Measurements from ENCODE around the gene HIVEP3.

Gene HIVEP3

DNA sequence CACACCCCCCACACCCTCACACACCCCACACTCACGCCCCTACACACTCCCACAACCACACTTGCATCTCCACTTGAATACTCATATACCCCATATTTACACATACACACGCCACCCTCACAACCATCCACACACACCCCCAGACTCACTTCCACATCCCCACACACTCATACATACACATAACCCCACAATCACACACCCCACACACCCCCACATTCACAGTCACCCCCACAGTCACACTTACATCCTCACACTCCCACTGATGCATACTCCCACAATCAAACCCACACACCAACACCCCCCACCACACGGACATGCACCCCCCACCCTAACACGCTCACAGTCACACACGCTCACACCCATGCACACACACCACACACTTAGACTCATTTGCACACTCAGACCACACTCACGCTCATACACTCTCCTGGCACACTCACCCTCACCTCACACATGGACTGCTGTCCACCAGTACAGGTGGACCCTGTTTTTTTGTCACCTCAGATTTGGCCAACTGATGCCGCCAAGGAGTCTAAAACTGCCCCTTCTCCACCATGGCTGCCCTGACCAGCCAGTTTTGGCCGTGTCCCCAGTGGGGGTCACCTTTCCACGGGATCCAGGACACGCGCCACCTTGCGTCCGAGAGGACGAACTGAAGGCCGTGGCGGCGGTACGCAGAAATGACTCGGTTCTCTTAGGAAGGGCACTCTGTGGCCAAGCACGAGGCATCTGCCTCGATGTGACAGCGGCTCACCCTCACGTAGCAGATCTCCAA lies 388.9 kb downstream of the HIVEP3 start:
- no peaks in the 10 kb centered on the region; the same call in 1 of the 2 replicates for H3K27me3 ChIP-seq (ENCODE audit: insufficient read depth, low read length)
- H3K9ac ChIP-seq (ENCODE audit: low read depth, low read length), result no peak overlapping the region
- H3K4me3 ChIP-seq (ENCODE audit: low read length), result no peak overlapping the region
- no peak overlapping the region for H3K27ac ChIP-seq (ENCODE audit: low read length)
- no peaks in the 10 kb centered on the region for H3K4me1 ChIP-seq (ENCODE audit: insufficient read depth, low read length)
- no peaks in the 10 kb centered on the region for H3K36me3 ChIP-seq (ENCODE audit: insufficient read depth, low read depth, low read length)
- H3K9me3 ChIP-seq (ENCODE audit: insufficient read depth, low read depth, low read length), result peaks cover 7% of the 10 kb centered on the region; the same call in 1 of the 2 replicates

GRCh38 chr1:41528726-41529605 lies 389.8 kb downstream of the HIVEP3 start:
- Histone ChIP-seq H3K27me3 (ENCODE audit: insufficient read depth, low read length) (no peaks in the 10 kb centered on the region; the same call in 1 of the 2 replicates), H3K27ac (ENCODE audit: low read length) (no peak overlapping the region), H3K4me3 (ENCODE audit: low read length) (no peak overlapping the region), H3K9me3 (ENCODE audit: insufficient read depth, low read depth, low read length) (peaks cover 7% of the 10 kb centered on the region; the same call in 1 of the 2 replicates), H3K36me3 (ENCODE audit: insufficient read depth, low read depth, low read length) (no peaks in the 10 kb centered on the region), H3K4me1 (ENCODE audit: insufficient read depth, low read length) (no peaks in the 10 kb centered on the region), H3K9ac (ENCODE audit: low read depth, low read length) (no peak overlapping the region)

- H3K27ac ChIP-seq (ENCODE audit: low read length), result no peak overlapping the region
- no peaks in the 10 kb centered on the region for H3K4me1 ChIP-seq (ENCODE audit: insufficient read depth, low read length)
- H3K9ac ChIP-seq (ENCODE audit: low read depth, low read length), result no peak overlapping the region
- H3K4me3 ChIP-seq (ENCODE audit: low read length), result no peak overlapping the region
- no peaks in the 10 kb centered on the region for H3K36me3 ChIP-seq (ENCODE audit: insufficient read depth, low read depth, low read length)
- H3K9me3 ChIP-seq (ENCODE audit: insufficient read depth, low read depth, low read length), result peaks cover 7% of the 10 kb centered on the region; the same call in 1 of the 2 replicates
- H3K27me3 ChIP-seq (ENCODE audit: insufficient read depth, low read length), result no peaks in the 10 kb centered on the region
Measured at GRCh38 chr1:41528106-41528505, 390.6 kb downstream of the HIVEP3 start.

DNA sequence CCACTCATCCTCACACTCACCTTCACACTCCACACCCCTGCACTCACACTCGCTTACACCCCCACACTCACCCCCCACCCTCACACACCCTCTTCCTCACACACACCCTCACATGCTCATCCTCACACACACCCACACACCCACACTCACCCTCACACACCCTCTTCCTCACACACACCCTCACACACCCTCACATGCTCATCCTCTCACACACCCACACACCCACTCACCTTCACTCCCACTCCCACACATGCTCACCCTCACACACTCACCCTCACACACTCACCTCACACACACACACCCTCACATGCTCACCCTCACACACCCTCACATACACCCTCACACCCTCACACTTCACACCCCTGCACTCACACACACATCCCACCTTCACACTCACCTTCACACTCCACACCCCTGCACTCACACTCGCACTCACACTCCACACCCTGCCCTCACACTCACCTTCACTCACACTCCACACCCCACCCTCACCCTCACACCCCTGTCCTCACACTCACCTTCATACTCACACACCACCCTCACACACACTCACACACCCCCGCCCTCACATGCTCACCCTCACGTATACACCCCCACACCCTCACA lies 391.7 kb downstream of the HIVEP3 start:
- H3K27me3 ChIP-seq (ENCODE audit: insufficient read depth, low read length), result no peaks in the 10 kb centered on the region
- peaks cover 7% of the 10 kb centered on the region; the same call in 1 of the 2 replicates for H3K9me3 ChIP-seq (ENCODE audit: insufficient read depth, low read depth, low read length)
- H3K4me3 ChIP-seq (ENCODE audit: low read length), result no peak overlapping the region
- no peak overlapping the region for H3K27ac ChIP-seq (ENCODE audit: low read length)
- H3K9ac ChIP-seq (ENCODE audit: low read depth, low read length), result no peak overlapping the region
- no peaks in the 10 kb centered on the region for H3K4me1 ChIP-seq (ENCODE audit: insufficient read depth, low read length)
- H3K36me3 ChIP-seq (ENCODE audit: insufficient read depth, low read depth, low read length), result no peaks in the 10 kb centered on the region

GRCh38 chr1:41525891-41526587 lies 392.7 kb downstream of the HIVEP3 start:
- H3K9ac ChIP-seq (ENCODE audit: low read depth, low read length), result no peak overlapping the region
- H3K9me3 ChIP-seq (ENCODE audit: insufficient read depth, low read depth, low read length), result peaks cover 7% of the 10 kb centered on the region; the same call in 1 of the 2 replicates
- no peak overlapping the region for H3K27ac ChIP-seq (ENCODE audit: low read length)
- no peak overlapping the region for H3K4me3 ChIP-seq (ENCODE audit: low read length)
- no peaks in the 10 kb centered on the region for H3K36me3 ChIP-seq (ENCODE audit: insufficient read depth, low read depth, low read length)
- H3K27me3 ChIP-seq (ENCODE audit: insufficient read depth, low read length), result no peaks in the 10 kb centered on the region
- no peaks in the 10 kb centered on the region for H3K4me1 ChIP-seq (ENCODE audit: insufficient read depth, low read length)

GRCh38 chr1:41524676-41525675 lies 393.7 kb downstream of the HIVEP3 start:
- Histone ChIP-seq H3K9me3 (ENCODE audit: insufficient read depth, low read depth, low read length) (peaks cover 1% of the 10 kb centered on the region; the same call in 1 of the 2 replicates), H3K27me3 (ENCODE audit: insufficient read depth, low read length) (no peaks in the 10 kb centered on the region), H3K9ac (ENCODE audit: low read depth, low read length) (no peak overlapping the region), H3K4me3 (ENCODE audit: low read length) (no peak overlapping the region), H3K36me3 (ENCODE audit: insufficient read depth, low read depth, low read length) (no peaks in the 10 kb centered on the region), H3K27ac (ENCODE audit: low read length) (no peak overlapping the region), H3K4me1 (ENCODE audit: insufficient read depth, low read length) (no peaks in the 10 kb centered on the region)

- Histone ChIP-seq H3K4me1 (ENCODE audit: insufficient read depth, low read length) (no peaks in the 10 kb centered on the region), H3K36me3 (ENCODE audit: insufficient read depth, low read depth, low read length) (no peaks in the 10 kb centered on the region), H3K9ac (ENCODE audit: low read depth, low read length) (no peak overlapping the region), H3K4me3 (ENCODE audit: low read length) (no peak overlapping the region), H3K9me3 (ENCODE audit: insufficient read depth, low read depth, low read length) (no peaks in the 10 kb centered on the region; the same call in 1 of the 2 replicates), H3K27ac (ENCODE audit: low read length) (no peak overlapping the region), H3K27me3 (ENCODE audit: insufficient read depth, low read length) (no peaks in the 10 kb centered on the region)
Measured at GRCh38 chr1:41523949-41524675, 394.6 kb downstream of the HIVEP3 start.

GRCh38 chr1:41523071-41523470 lies 395.7 kb downstream of the HIVEP3 start:
- no peaks in the 10 kb centered on the region for H3K4me1 ChIP-seq (ENCODE audit: insufficient read depth, low read length)
- no peaks in the 10 kb centered on the region for H3K36me3 ChIP-seq (ENCODE audit: insufficient read depth, low read depth, low read length)
- no peaks in the 10 kb centered on the region for H3K27me3 ChIP-seq (ENCODE audit: insufficient read depth, low read length)
- no peak overlapping the region for H3K27ac ChIP-seq (ENCODE audit: low read length)
- H3K9ac ChIP-seq (ENCODE audit: low read depth, low read length), result no peak overlapping the region
- no peak overlapping the region for H3K4me3 ChIP-seq (ENCODE audit: low read length)
- no peaks in the 10 kb centered on the region; the same call in 1 of the 2 replicates for H3K9me3 ChIP-seq (ENCODE audit: insufficient read depth, low read depth, low read length)

GRCh38 chr1:41521766-41522165 lies 397.0 kb downstream of the HIVEP3 start:
- H3K9ac ChIP-seq (ENCODE audit: low read depth, low read length), result no peak overlapping the region
- H3K9me3 ChIP-seq (ENCODE audit: insufficient read depth, low read depth, low read length), result no peaks in the 10 kb centered on the region
- no peak overlapping the region for H3K27ac ChIP-seq (ENCODE audit: low read length)
- no peaks in the 10 kb centered on the region for H3K36me3 ChIP-seq (ENCODE audit: insufficient read depth, low read depth, low read length)
- H3K4me3 ChIP-seq (ENCODE audit: low read length), result no peak overlapping the region
- no peaks in the 10 kb centered on the region for H3K4me1 ChIP-seq (ENCODE audit: insufficient read depth, low read length)
- peaks cover 9% of the 10 kb centered on the region for H3K27me3 ChIP-seq (ENCODE audit: insufficient read depth, low read length)

All from iPS-20b (cell line).